Measurements from ENCODE around the gene DENND4C. TPM values are rescaled to one million over a fixed set of nuclear protein-coding genes. Genes with fewer than 3 reads are reported as not detected.

The DENND4C gene
- total RNA-seq, 1 experiment from 2014 or later, result 26.6 TPM

GRCh38 chr9:19243366-19244033 is 13.0 kb downstream of the DENND4C start:
- no CpG with 5 or more reads among the region's 10 CpGs for WGBS (ENCODE audit: extremely low coverage, insufficient read length, low lambda C conversion rate)
- no peak for TF ChIP-seq CTCF (conservative IDR thresholded peaks at IDR 0.05)
- Histone ChIP-seq H3K79me2 (ENCODE audit: insufficient read depth, low read length) (peaks cover 7% of the 10 kb centered on the region; the same call in 1 of the 2 replicates), H3K23me2 (ENCODE audit: insufficient read length, low read depth, low read length, poor library complexity, severe bottlenecking) (no peaks in the 10 kb centered on the region), H4K8ac (replicated peaks; ENCODE audit: insufficient read length, low read depth, low read length) (no peak overlapping the region), H2BK5ac (ENCODE audit: insufficient read length, low read length) (no peak overlapping the region), H3K9ac (ENCODE audit: extremely low read depth, insufficient read length, low read length) (no peak overlapping the region), H4K91ac (ENCODE audit: insufficient read length, low read depth, low read length) (no peak overlapping the region), H3K18ac (ENCODE audit: insufficient read length, low read depth, low read length) (no peak overlapping the region), H3K79me1 (ENCODE audit: insufficient read depth, low read depth, low read length, poor library complexity, severe bottlenecking) (peaks cover 7% of the 10 kb centered on the region), H3K27me3 (ENCODE audit: insufficient read depth, low read length) (no peaks in the 10 kb centered on the region), H3K27ac (ENCODE audit: insufficient read length, low read depth, low read length) (no peak overlapping the region), H2BK12ac (ENCODE audit: insufficient read length, low read depth, low read length) (no peak overlapping the region), H4K5ac (ENCODE audit: insufficient read length, low read depth, low read length) (no peak overlapping the region), H3K56ac (ENCODE audit: insufficient read length, low read depth, low read length) (no peak overlapping the region), H3K4me1 (ENCODE audit: insufficient read depth, low read length) (no peaks in the 10 kb centered on the region), H3K9me3 (ENCODE audit: control insufficient read depth, low read depth, low read length) (no peaks in the 10 kb centered on the region), H3K4me2 (ENCODE audit: insufficient read depth, insufficient read length, low read length) (no peak overlapping the region), H2BK20ac (ENCODE audit: low read depth, low read length, poor library complexity, severe bottlenecking) (no peak overlapping the region), H2AK5ac (ENCODE audit: insufficient read length, low read length) (no peak overlapping the region), H3K14ac (ENCODE audit: insufficient read depth, low read length) (no peak overlapping the region), H3K4ac (ENCODE audit: low read depth, low read length) (no peak overlapping the region), H4K20me1 (ENCODE audit: control insufficient read depth, insufficient read depth, insufficient read length) (no peaks in the 10 kb centered on the region), H3K23ac (ENCODE audit: insufficient read length, low read depth, low read length) (no peak overlapping the region), H3T11ph (ENCODE audit: low read length) (no peak overlapping the region), H2BK15ac (ENCODE audit: low read depth, low read length) (no peak overlapping the region), H2BK120ac (ENCODE audit: low read depth, low read length, poor library complexity, severe bottlenecking) (no peak overlapping the region), H2AFZ (ENCODE audit: low read length) (no peak overlapping the region)
- no peak overlapping the region for H3K4me3 Mint-ChIP-seq
- peaks cover 26% of the 10 kb centered on the region in 2 experiments for H3K4me1 Mint-ChIP-seq
- H3K27me3 Mint-ChIP-seq (ENCODE audit: low read depth), result no peaks in the 10 kb centered on the region
- H3K36me3 Mint-ChIP-seq (ENCODE audit: insufficient read depth in 1 of 3, low read depth in 3 of 3), result peaks cover 2 to 35% (median 21%) of the 10 kb centered on the region in 3 experiments; a peak in 4 of 7 replicates
- DNase-seq, result no peak
- H3K9me3 Mint-ChIP-seq, result peaks cover 0 to 4% of the 10 kb centered on the region in 2 experiments; a peak in 1 of 5 replicates
- H3K27ac Mint-ChIP-seq, result peak overlapping the region in 1 of 3 experiments; percentile 24; a peak in 1 of 7 replicates

Data from H9 (cell line).